Activated CD8-positive, alpha-beta memory T cell treated with anti-CD3 and anti-CD28 coated beads for 4 hours (primary cell): ENCODE data around the gene RIT1.

Experiments
- DNase-seq, 2 donors: peaks; one replicate each; pipeline ENCODE4 v3.0.0-alpha.2; 2020; ENCODE audit warnings: low read depth in 2 of 2

Gene RIT1

DNA sequence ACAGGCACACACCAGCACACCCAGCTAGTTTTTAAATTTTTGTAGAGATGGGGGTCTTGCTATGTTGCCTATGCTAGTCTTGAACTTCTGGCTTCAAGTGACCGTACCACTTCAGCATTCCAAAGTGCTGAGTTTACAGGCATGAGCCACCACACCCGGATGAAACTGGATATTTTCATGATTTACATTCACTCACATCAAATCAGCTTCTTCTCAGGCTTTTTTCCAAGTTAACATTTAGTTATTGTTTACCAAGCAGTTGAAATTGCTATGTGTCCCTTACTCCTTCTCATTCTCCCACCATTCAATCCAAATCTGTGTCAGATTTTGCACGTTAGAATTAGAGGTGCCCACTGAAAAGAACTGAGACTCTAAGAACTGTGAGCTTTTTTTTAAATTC lies 18.4 kb downstream of the RIT1 start:
- DNase-seq: no peak

GRCh38 chr1:155890251-155890650 lies 20.9 kb downstream of the RIT1 start:
- no peak for DNase-seq

DNA sequence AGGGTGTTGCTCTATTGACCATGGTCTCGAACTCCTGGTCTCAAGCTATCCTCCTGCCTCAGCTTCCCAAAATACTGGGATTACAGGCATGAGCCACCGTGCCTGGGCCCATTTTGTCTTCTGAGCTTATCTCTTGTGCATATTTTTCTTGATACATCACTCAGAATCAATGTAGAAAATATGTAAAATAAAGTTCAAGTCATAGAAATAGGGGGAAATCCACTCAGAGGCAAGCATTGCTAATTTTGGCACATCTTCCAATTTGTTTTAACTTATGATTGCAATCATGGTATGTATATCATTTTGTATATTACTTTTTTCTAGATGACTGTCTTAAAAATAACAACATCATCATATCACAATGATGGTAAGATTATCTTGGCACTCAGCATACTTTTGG lies 21.6 kb downstream of the RIT1 start:
- DNase-seq: no peak

- DNase-seq: no peak
Measured at GRCh38 chr1:155888481-155888880, 22.7 kb downstream of the RIT1 start.

DNA sequence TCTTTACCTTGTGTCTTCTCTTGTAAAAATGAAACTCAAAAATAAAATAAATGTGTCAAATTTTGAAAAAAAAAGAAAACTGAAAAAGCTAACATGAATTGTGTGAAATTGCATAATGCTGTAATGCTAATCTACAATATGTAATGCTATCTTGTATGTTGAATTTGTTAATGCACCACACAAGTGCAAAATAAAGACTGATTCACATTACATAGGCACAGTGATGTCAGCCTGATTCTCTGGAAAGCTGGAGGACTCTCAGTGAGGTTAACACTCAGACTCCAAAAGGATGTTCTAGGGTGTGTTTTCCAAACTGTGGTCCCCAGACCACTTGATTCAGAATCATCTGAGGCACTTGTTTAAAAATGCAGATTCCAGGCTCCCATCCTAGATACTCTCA lies 26.2 kb downstream of the RIT1 start:
- DNase-seq: no peak

DNA sequence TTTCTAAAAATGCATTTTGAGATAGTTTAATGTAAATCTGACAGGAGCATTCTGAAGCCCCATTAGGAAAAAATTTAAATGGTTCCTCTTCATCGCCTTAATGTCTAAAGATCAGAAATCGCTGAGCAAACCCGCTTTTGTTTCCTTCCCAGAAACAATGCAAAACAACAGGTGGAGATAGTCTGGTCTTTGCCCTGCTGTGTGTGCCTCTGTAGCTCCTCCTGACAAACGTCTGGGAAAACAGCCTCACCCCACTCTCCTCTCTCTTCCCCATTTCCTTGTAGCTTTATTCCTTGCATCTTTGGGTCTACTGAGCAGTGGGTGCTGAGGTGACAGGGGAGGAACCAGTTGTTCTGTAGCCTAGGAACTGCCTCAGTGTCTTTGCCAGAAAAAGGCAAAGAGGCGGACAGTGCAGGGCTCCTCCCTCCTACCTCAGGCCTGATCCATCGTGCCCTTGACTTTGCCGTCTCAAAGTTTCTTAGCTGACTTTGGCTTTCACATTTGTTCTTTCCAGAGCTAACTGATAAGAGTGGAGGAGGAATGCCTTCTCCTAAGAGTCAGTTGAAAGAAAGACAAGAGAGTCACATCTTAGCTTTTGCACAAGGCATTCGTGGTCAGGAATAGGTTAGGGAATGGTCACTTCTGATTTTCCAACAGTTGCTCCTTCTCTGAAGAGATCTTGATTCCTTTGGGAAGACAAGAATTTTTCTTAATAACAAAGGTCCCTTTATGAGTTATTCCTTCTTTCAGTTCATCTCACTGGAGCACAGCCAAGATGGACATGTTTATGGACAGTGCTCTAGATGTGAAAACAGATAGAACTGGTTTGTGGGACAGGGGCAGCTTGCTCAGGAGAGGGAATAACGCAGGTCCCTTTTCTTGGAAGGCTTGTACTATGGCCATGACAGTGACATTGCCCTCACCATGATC lies 26.9 kb downstream of the RIT1 start:
- DNase-seq: no peak

DNA sequence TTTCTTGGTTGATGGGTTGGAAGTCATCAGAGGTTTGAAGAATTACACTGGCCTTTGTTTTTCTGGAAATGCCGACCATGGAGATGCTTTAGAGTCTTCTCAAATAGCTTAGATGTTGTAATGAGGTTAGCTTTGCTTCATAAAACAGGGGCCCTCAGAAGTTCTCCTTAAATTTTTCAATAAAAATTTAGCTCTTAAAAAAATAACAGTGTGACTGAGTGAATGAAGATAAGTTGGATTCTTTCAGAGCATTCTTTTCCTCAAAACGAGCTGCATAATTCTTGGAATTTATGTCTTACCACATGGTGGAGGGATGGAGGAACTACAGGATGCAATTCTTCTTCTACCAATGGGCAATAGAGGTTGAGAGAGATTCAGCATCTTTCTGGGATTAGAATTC lies 28.4 kb downstream of the RIT1 start:
- DNase-seq: no peak

DNA sequence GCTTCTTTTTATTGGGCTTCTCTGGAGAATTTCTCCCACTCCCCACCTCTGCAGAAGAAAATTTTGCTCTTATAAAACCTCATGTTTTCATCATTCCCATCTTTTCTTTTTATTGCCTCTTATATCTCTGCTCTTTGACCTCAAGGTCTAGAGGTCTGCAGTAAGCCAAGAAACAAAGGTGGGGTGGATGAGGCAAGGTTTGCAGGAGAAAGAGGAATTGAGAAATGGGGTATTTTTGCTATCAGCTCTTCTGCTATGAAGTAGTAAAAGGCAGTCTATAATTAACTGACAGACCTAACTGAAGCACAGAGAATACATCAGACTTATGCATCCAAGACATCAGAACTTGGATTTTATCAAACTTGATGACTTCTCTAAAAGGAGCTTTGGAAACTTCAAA lies 28.9 kb downstream of the RIT1 start:
- DNase-seq: no peak

DNA sequence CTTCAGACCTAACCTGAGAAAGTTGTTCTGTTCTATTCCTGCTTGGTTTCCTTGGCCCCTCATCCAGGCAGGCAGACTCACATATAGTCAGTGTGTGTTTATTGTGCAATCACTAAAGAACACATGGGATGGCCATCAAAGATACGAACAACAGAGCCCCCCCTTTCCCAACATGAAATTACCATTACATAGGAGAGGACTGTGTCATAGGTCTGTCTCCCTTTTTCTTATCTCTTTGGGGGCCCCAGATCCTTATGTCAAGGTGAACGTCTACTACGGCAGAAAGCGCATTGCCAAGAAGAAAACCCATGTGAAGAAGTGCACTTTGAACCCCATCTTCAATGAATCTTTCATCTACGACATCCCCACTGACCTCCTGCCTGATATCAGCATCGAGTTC lies 30.2 kb downstream of the RIT1 start:
- DNase-seq: no peak

DNA sequence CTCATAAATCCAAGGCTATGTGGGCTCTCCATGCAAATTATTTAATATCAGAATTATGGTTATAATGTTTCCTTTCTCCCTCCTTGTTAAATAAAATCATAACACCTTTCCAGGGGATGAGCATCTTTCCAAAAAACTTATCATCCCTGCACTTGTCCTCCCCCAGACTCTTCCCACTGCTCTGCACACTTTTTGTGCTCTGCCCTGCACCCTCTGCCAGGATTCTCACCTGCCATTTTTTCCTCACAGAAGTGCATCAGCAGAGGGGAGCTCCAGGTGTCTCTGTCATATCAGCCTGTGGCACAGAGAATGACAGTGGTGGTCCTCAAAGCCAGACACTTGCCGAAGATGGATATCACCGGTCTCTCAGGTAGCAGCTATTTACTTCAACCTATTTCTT lies 30.9 kb downstream of the RIT1 start:
- DNase-seq: no peak

GRCh38 chr1:155877945-155878344 lies 33.2 kb downstream of the RIT1 start:
- DNase-seq: no peak

GRCh38 chr1:155873860-155874259 lies 37.3 kb downstream of the RIT1 start:
- no peak for DNase-seq

GRCh38 chr1:155872527-155872926 lies 38.6 kb downstream of the RIT1 start:
- DNase-seq: no peak

DNA sequence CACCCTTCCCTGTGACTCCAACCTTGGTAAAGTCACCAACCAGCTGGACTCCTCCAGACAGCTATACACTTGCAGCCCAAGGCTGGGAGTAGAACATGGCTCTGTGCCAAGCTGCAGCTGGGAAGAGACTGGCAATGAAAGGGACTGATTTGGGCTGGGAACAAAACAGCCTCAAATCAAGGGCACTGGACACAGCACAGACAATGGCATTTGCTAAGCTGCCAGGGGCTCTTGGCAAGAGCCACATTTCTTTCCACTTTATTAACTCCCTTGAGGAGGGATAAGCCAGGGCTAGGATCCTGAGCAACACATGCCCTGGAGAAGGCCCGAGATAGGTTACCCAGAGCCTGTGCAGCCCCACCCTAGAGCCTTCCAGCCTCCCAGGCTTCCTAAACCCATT lies 39.8 kb downstream of the RIT1 start:
- DNase-seq: no peak

GRCh38 chr1:155867766-155868165 lies 43.4 kb downstream of the RIT1 start:
- DNase-seq: no peak

DNA sequence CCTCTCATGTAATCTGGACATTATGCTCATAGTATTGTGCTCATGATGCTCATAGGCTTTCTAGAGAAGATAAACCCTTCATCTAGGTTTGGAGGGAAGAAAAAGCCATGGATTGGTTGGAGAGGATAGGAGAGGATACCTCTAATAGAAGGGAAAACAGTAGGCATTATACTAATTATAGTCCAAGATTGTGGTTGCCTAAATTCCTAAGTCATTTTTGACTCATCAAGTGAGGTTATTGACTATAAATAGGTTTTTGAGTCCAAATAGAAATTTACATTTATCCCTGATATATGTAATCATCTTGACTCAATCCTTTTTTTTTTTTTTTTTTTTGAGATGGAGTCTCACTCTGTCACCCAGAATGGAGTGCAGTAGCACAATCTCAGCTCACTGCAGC lies 46.8 kb downstream of the RIT1 start:
- DNase-seq: no peak

DNA sequence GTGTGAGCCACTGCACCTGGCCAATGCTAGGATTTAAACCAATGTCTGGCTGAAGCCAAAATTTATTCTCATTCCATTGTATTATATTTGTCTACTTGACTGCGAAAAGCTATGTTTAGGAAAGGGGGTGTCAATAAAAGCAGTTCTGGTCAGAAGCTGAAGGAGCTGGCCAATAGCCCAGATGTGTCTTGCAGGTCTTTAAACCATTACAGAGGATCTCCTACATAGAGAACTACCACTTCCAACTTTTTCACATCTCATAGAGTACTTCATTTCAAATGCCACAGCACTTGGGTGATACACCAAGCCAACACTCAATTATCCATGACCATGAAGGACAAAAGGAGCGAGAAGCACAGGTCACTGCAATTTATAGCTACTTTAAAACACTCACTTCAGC lies 49.3 kb downstream of the RIT1 start:
- no peak for DNase-seq

DNA sequence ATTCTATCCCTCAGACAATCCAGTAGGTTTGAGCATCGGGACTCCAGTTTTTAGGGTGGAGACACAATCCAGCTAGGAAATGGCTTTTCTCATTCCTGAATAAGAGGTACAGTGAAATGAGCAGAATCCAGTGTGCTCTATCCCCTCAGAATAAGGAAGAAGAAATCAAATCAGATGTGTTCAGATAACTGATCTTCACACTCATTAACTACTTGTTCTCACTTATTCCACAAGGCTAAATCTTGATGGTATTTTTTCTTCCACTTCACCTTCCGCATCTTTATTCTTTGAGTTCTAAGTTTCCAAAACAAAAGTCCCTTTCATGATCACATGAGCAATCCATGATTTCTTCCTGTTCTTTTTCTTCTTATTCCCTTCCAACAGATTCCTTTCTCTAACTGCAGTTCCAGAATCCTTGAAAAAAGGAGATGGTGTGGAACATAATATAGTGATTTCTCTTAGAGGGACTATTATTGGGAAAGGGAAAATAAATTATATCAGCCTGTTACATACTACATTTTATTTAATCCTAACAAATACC lies 50.1 kb downstream of the RIT1 start:
- DNase-seq: no peak

- peak; percentile 27 to 31 for DNase-seq
Measured at GRCh38 chr1:155859881-155860871, 51.0 kb downstream of the RIT1 start.

DNA sequence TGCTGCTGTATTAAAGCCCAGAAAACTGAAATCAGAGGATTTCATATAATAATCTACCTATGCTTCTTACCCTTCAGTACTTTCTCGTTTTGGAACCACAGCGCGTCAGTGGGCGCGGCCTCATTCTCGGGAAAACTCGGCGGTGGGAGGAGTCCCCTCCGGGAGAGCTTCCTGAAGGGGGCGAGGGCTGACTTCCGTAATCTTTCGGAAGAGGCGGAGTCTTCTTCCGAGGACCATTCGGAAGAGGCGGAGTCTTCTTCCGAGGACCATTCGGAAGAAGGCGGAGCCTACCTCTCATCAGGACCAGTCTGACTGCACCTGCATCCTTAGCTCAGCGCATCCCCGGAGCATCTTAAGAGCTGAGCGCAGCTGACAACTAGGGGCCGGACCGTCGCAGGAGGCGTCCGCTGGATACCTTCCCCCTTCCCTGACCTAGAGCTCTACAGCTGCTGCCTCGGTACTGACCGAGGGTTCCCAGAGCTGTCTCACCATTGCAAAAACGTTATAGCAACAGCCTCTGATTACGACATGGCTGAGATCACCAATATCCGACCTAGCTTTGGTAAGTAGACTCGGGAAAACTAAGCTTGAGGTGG lies 51.8 kb downstream of the RIT1 start, which contains the start of gene SYT11:
SYT11 (plus strand) TSS at position 334 of the 596 bp plus-strand sequence; CDS start at position 529, 195 bp downstream.
- peak; percentile 84 to 89 for DNase-seq

DNA sequence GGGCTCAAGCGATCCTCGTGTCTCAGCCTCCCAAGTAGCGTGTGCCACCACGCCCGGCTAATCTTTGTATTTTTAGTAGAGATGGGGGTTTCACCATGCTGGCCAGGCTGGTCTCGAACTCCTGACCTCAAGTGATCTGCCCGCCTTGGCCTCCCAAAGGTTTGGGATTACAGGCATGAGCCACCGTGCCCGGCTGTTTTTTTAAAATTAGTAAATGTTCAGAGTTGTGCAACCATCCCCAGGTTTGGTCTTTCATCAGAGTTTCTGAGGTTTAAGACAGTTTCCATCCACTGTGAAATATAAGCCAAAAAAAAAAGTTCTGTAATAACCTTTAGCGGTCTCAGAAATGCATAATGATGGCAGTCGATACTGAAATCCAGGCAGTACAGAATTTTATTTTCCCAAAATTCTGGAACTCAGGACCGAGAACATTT lies 52.3 kb downstream of the RIT1 start:
- no peak for DNase-seq
